ENCODE data around the gene RAB40C.

DNA sequence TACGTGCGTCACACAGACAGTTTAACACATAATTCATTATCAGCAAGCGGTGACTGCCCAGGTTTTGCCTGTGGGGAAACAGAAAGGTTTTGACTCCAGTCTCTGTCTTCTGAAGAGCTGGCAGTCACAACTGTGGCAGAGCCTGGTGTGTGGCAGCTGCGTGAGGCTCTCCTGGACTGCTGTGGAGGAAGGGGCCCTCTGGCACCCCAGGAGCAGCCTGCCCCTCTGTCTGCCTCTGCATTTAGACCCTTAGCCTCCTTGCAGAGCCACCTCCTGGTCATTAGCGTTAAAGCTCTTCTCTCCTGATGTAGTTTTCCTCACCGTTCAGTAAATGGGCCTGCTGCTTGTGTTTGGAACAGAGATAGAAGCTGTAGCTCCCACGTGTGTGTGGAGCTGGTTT lies 10.9 kb downstream of the RAB40C start:
- TF ChIP-seq SP1 (IDR thresholded peaks at IDR 0.05), result no peak
- TF ChIP-seq FOXA1 (IDR thresholded peaks at IDR 0.05), result no peak
- TF ChIP-seq SUZ12 (IDR thresholded peaks at IDR 0.05), result no peak
- no peak for TF ChIP-seq LEF1 (IDR thresholded peaks at IDR 0.05; ENCODE audit: borderline replicate concordance)
- TF ChIP-seq FOXM1 (IDR thresholded peaks at IDR 0.05; ENCODE audit: borderline replicate concordance), result no peak
- no peak for TF ChIP-seq ELF4 (IDR thresholded peaks at IDR 0.05)
- TF ChIP-seq NFRKB (IDR thresholded peaks at IDR 0.05), result no peak
- no peak for TF ChIP-seq BHLHE40 (IDR thresholded peaks at IDR 0.05; ENCODE audit: borderline replicate concordance)
